Loucy (cell line): ENCODE results near the gene ANO1.
"Not testable (repeated sequence)": the region's sequence is repeated elsewhere in the genome, so short reads cannot be mapped to it uniquely, and the experiment has no call there.

Experiments
- H2AFZ ChIP-seq: fragments of 200-600 bp; sonication (generic); 2 replicates; pipeline ENCODE4 v1.6.0; 2016; ENCODE audit warnings: antibody characterized with exemption, mild to moderate bottlenecking, low read length, moderate library complexity
- H3F3A ChIP-seq: fragments of 200-600 bp; 2 replicates; pipeline ENCODE4 v1.6.0; 2016; ENCODE audit warnings: antibody characterized with exemption, low read depth, mild to moderate bottlenecking
- H3K27me3 ChIP-seq: fragments of 200-600 bp; sonication (generic); 2 replicates; pipeline ENCODE4 v1.6.1; 2014; ENCODE audit warnings: low read length, mild to moderate bottlenecking; ENCODE audit not compliant: insufficient read depth, poor library complexity, severe bottlenecking
- H3K36me3 ChIP-seq: fragments of 200-600 bp; sonication (generic); 2 replicates; pipeline ENCODE4 v1.6.1; 2016; ENCODE audit warnings: low read length; ENCODE audit not compliant: insufficient read depth
- H3K4me1 ChIP-seq: fragments of 200-600 bp; sonication (generic); 2 replicates; pipeline ENCODE4 v1.5.1; 2014; ENCODE audit warnings: low read length, mild to moderate bottlenecking; ENCODE audit not compliant: insufficient read depth, poor library complexity, severe bottlenecking
- H3K4me2 ChIP-seq: fragments of 200-600 bp; sonication (generic); 2 replicates; pipeline ENCODE4 v1.6.0; 2014; ENCODE audit warnings: antibody characterized with exemption, low read length, low read depth, mild to moderate bottlenecking; ENCODE audit not compliant: poor library complexity, severe bottlenecking
- H3K4me3 ChIP-seq: fragments of 200-600 bp; sonication (generic); 2 replicates; pipeline ENCODE4 v1.5.1; 2014; ENCODE audit warnings: low read length, mild to moderate bottlenecking, mixed read lengths; ENCODE audit not compliant: poor library complexity, severe bottlenecking
- H3K79me2 ChIP-seq: fragments of 200-600 bp; sonication (generic); 2 replicates; pipeline ENCODE4 v1.6.1; 2014; ENCODE audit warnings: low read length; ENCODE audit not compliant: insufficient read depth
- H3K9ac ChIP-seq: fragments of 200-600 bp; sonication (generic); 2 replicates; pipeline ENCODE4 v1.6.0; 2014; ENCODE audit warnings: mild to moderate bottlenecking, low read depth, low read length, moderate library complexity; ENCODE audit not compliant: poor library complexity, severe bottlenecking
- H3K9me2 ChIP-seq: fragments of 200-600 bp; sonication (generic); replicated peaks from 2 replicates; pipeline ENCODE4 v1.6.1; 2016; ENCODE audit warnings: low read depth, low read length, mixed read lengths
- H3K9me3 ChIP-seq: fragments of 200-600 bp; sonication (generic); 2 replicates; pipeline ENCODE4 v1.6.1; 2014; ENCODE audit warnings: mild to moderate bottlenecking, antibody characterized with exemption, low read length, low read depth; ENCODE audit not compliant: insufficient read depth
- H4K20me1 ChIP-seq: fragments of 200-600 bp; sonication (generic); 2 replicates; pipeline ENCODE4 v1.6.0; 2014; ENCODE audit warnings: antibody characterized with exemption, low read length, mild to moderate bottlenecking; ENCODE audit not compliant: insufficient read depth, poor library complexity, severe bottlenecking
- EZH2phosphoT487 ChIP-seq: fragments of 200-600 bp; IDR thresholded peaks from 2 replicates; pipeline ENCODE4 v1.6.1; 2018; ENCODE audit warnings: antibody characterized with exemption, mild to moderate bottlenecking, moderate library complexity, borderline replicate concordance
- TF ChIP-seq, protein P1 (sequence below): fragments of 200-600 bp; sonication (generic); conservative IDR thresholded peaks from 2 replicates; pipeline ENCODE4 v1.5.1; 2014; ENCODE audit warnings: mild to moderate bottlenecking, antibody characterized with exemption, low read length

ANO1 gene

GRCh38 chr11:70032943-70033710, 45.0 kb upstream of the ANO1 start:
- Histone ChIP-seq H2AFZ (no peak overlapping the region), H3K9ac (no peak overlapping the region), H3K9me2 (no peaks in the 10 kb centered on the region), H3F3A (no peaks in the 10 kb centered on the region), H3K27me3 (no peaks in the 10 kb centered on the region), H3K4me3 (no peak overlapping the region), H3K36me3 (no peaks in the 10 kb centered on the region), H3K4me2 (no peak overlapping the region), H3K9me3 (no peaks in the 10 kb centered on the region), H3K79me2 (no peaks in the 10 kb centered on the region), H3K4me1 (no peaks in the 10 kb centered on the region), H4K20me1 (no peaks in the 10 kb centered on the region)
- TF ChIP-seq, protein P1, sequence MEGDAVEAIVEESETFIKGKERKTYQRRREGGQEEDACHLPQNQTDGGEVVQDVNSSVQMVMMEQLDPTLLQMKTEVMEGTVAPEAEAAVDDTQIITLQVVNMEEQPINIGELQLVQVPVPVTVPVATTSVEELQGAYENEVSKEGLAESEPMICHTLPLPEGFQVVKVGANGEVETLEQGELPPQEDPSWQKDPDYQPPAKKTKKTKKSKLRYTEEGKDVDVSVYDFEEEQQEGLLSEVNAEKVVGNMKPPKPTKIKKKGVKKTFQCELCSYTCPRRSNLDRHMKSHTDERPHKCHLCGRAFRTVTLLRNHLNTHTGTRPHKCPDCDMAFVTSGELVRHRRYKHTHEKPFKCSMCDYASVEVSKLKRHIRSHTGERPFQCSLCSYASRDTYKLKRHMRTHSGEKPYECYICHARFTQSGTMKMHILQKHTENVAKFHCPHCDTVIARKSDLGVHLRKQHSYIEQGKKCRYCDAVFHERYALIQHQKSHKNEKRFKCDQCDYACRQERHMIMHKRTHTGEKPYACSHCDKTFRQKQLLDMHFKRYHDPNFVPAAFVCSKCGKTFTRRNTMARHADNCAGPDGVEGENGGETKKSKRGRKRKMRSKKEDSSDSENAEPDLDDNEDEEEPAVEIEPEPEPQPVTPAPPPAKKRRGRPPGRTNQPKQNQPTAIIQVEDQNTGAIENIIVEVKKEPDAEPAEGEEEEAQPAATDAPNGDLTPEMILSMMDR: no peak
- TF ChIP-seq EZH2phosphoT487: no peak

DNA sequence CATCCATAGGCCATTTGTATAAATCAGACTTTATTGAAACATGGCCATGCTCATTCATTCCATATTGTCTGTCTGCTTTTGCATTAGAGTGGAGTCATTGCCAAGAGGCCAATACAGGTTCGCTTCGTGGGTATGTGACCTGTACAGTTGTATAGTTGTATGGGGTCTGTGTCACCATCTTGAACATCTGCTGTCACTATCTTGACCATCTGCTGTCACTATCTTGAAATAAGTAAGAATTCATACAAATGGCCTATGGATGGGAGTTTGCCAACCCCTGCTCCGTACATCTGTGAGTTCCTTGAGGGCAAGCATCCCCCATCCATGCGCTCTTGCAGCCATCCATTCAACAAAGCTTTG, 44.4 kb upstream of the ANO1 start:
- no peaks in the 10 kb centered on the region for H3K9me2 ChIP-seq
- no peaks in the 10 kb centered on the region for H3K36me3 ChIP-seq
- no peaks in the 10 kb centered on the region; the same call in 1 of the 2 replicates for H3K9me3 ChIP-seq
- H3K79me2 ChIP-seq: no peaks in the 10 kb centered on the region
- no peak overlapping the region for H2AFZ ChIP-seq
- no peaks in the 10 kb centered on the region for H4K20me1 ChIP-seq
- TF ChIP-seq, protein P1: no peak
- no peak for TF ChIP-seq EZH2phosphoT487
- H3K9ac ChIP-seq: no peak overlapping the region
- H3K27me3 ChIP-seq: no peaks in the 10 kb centered on the region
- H3K4me2 ChIP-seq: no peak overlapping the region
- no peak overlapping the region for H3K4me3 ChIP-seq
- H3F3A ChIP-seq: no peaks in the 10 kb centered on the region
- H3K4me1 ChIP-seq: no peaks in the 10 kb centered on the region

- no peaks in the 10 kb centered on the region for H3K36me3 ChIP-seq
- TF ChIP-seq, protein P1: no peak
- TF ChIP-seq EZH2phosphoT487: no peak
- no peak overlapping the region for H3K4me3 ChIP-seq
- H3K9me2 ChIP-seq: no peaks in the 10 kb centered on the region
- no peaks in the 10 kb centered on the region for H3K79me2 ChIP-seq
- no peak overlapping the region for H2AFZ ChIP-seq
- no peak overlapping the region for H3K4me2 ChIP-seq
- no peaks in the 10 kb centered on the region for H3F3A ChIP-seq
- no peaks in the 10 kb centered on the region for H3K27me3 ChIP-seq
- no peaks in the 10 kb centered on the region for H3K4me1 ChIP-seq
- H4K20me1 ChIP-seq: no peaks in the 10 kb centered on the region
- H3K9me3 ChIP-seq: no peaks in the 10 kb centered on the region; the same call in 1 of the 2 replicates
- no peak overlapping the region for H3K9ac ChIP-seq
Observed at GRCh38 chr11:70034740-70035365, 43.3 kb upstream of the ANO1 start.

DNA sequence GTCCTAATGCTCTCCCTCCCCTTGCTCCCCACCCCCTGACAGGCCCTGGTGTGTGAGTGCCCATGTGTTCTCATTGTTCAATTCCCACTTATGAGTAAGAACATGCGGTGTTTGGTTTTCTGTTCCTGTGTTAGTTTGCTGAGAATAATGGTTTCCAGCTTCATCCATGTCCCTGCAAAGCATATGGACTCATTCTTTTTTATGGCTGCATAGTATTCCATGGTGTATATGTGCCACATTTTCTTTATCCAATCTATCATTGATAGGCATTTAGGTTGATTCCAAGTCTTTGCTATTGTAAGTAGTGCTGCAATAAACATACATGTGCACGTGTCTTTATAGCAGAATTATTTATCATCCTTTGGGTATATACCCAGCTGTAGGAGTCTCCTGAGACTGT, 42.5 kb upstream of the ANO1 start:
- H3K36me3 ChIP-seq, H3F3A ChIP-seq, H4K20me1 ChIP-seq, H3K4me1 ChIP-seq, H3K4me2 ChIP-seq, H3K9me2 ChIP-seq, H3K27me3 ChIP-seq, H3K79me2 ChIP-seq, H3K9me3 ChIP-seq, H3K4me3 ChIP-seq, H2AFZ ChIP-seq, H3K9ac ChIP-seq: not testable (repeated sequence)
